DMS153 treated with DMSO at 0.1 percent for 48 hours (cell line): ENCODE results near the gene ZC3H12D.

Experiments
- DNase-seq: peaks from one replicate; lab custom pipeline; 2025; ENCODE audit not compliant: unreplicated experiment; lab: John Stamatoyannopoulos, UW

ZC3H12D gene

DNA sequence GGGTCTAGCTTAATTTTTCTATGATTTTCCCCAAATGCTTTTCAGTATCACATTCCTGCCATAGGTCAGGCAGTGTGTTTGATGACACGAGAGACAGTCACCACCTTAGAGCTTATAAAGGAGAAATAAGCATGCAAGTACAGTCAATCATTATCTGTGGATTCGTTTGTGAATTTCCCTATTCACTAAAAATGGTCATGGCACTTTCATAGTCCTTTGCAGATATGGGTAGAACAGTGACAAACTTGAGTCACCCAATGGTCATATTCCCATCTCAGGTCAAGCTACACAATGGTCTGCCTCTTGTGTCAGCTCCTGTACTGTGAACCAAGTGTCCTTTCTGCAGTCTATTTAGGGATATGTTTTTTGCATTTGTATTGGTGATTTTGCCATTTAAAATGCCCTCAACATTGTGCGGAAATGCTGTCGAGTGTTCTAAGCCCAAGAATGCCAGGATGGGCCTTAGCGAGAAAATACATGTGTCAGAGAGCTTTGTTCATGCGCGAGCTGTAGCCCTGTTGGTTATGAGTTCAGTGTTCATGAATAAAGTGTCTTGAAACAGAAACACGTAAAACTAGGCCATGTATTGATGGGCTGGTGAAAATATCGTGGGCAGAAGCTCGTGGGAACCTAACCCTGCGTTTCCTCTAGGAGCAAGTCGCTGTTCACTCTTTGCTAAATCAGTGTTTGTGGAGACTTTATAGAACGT, 65.0 kb downstream of the ZC3H12D start:
- DNase-seq, result no peak

DNA sequence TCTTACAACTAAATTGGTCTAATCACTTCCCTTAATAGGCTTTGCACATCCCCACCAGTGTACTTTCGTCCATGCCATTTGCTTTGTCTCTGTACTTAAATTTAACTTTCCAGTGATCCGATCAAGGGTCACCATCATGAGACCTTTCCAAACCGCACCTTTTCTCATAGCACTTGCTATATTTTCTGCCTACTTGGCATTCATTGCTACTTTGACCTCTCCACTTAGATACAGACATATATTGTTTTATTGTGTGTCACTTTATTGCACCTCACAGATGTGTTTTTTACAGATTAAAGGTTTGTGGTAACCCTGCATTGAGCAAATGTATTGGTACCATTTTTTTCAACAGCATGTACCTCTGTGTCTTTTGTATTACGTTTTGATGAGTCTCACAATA, 70.0 kb downstream of the ZC3H12D start:
- no peak for DNase-seq

DNA sequence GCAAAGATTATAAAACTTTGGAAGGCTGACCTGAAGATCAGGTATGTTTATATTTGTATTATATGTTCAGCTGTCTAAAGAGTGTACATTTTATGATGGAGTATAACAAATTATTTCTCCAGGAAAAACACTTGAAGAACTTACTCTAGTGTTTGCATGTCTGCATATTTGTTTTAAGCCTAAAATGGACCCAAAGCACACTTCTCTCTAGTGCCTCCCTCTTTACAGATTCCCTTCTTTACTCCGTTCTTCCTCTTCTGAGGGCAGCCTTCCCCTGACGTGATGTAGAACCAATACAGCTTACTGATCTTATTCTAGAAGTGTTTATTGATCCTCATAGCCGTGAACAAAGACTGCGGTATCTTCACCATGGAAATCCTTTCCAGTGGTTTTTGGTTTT, 70.8 kb downstream of the ZC3H12D start:
- no peak for DNase-seq

DNA sequence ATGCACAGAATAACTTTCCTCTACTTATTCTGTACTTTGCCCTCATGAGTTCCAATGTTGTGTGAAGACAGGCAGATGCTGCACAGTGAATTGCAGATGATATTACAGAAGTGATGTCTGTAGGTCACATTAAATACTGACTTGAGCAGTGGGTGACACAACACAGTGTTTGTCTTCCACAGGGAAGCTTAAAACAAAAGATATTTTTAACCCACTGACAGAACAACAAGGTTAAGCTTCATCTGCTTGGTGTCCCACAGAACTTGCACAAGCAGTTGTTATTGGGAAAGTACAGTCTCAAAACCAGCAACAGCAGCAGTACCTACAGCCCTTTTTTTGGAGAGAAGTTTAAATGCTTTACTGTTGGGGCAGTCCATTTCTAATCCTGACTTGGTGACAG, 74.3 kb downstream of the ZC3H12D start:
- DNase-seq, result no peak

DNA sequence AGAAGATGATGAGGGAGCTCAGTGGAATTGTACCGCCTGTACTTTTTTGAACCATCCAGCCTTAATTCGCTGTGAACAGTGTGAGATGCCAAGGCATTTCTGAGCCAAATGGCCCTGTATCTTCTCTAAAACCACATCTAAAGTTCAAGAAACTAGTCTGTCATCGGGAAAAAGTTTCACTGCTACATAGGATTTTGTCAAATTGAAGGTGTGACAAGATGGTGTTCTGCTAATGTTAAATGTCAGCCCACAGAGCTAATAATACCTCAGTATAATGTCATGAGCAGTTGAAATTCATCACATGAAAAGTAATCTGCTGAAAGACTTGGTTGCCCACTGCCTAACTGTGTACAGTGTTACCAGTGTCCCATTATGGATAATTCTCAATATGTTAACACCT, 75.2 kb downstream of the ZC3H12D start:
- no peak for DNase-seq

DNA sequence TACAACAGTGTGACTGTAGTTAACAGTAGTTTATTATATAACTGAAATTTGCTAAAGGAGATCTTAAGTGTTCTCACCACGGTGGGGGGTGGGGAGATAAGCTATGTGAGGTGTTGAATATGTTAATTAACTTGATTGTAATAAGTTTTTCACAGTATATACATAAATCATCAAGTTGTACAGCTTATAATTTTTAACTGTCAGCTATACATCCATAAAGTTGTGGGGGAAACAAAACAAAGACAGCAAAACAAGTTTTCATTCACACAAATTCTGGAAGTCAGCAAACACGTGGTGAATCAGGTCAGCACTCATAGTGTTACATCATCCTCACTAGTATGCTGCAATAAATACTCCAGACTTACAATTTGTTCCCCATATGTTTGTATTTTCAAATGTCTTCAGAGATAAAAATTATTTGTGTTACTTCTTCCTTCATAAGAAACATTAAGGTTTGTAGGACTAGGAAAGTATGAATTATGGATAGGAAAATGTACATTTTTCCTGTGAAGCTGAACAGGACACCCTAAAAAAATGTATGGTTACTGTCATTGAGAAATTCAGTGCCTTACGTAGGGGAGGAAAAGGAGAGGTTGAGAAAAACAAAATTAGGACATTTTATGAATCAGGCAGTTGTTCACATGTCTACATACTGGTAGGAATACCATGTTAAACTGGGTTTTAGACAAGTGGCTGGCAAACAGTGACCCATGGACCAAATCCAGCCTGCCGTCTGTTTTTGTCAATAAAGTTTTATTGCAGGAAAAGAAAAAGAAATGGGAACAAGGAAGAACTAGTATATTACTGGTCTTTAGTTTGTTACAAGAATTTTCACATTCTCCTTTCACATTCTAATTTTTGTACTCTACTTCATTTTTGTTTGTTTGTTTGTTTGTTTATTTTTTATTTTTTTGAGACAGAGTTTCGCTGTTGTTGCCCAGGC, 78.7 kb downstream of the ZC3H12D start:
- no peak for DNase-seq

DNA sequence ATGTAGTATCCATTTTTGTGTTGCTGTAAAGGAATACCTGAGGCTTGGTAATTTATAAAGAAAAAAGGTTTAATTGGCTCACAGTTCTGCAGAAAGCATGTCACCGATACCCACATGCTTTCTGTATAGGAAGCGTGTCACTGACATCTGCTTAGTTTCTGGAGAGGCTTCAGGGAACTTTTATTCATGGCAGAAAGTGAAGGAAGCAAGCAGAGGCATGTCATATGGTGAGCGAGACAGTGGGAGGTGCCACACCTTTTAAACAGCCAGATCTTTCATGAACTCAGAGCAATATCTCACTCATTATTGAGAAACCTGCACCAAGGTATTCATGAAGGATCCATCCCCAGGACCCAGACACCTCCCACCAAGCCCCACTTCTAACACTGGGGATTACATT, 81.3 kb downstream of the ZC3H12D start:
- DNase-seq, result no peak

DNA sequence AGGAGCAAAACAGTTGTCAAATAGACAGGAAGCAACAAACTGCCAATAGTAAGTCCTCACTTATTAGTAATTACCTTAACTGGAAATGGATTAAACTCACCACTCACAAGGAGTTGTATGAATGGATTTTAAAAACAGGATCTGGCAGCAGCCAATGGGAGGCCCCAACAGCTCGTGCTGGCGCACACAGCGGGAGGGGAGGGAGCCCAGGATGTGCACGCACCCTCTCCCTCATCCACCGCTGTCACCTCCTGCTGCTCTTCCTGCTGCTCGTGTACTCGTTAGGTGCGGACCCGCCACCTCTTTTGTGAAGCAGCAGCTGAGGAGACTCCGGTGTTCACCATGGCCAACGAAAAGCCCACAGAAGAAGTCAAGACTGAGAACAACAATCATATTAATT, 84.8 kb downstream of the ZC3H12D start, which contains the start of gene SUMO4:
Gene SUMO4, plus strand, starts transcription at position 213 of the 400 bp plus-strand sequence. Its CDS starts 130 bp downstream, at position 343.
- no peak for DNase-seq

DNA sequence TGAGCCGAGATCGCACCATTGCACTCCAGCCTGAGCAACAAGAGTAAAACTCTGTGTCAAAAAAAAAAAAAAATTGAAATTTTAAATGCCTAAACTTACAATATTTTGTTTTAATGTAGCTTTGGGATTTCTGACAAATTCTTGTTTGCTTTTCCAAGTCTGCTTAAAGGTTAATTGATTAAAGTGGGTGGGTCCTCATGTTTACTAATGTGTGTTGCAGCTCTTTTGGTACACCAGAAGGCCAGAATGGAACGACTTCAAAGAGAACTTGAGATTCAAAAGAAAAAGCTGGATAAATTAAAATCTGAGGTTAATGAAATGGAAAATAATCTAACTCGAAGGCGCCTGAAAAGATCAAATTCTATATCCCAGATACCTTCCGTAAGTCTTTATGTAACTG, 87.4 kb downstream of the ZC3H12D start:
- no peak for DNase-seq
